Breast epithelium (tissue), 4 donors: Measurements from ENCODE around the gene ACAT1. TPM values are rescaled to one million over a fixed set of nuclear protein-coding genes. Genes with fewer than 3 reads are reported as not detected.
"Not testable (repeated sequence)": the region's sequence is repeated elsewhere in the genome, so short reads cannot be mapped to it uniquely, and the experiment has no call there.

ENCODE experiments used
- DNase-seq, 2 donors: peaks; one replicate each; pipeline ENCODE4 v3.0.0-alpha.2; 2019; ENCODE audit warnings: low spot score in 2 of 2
- H3K27ac ChIP-seq, 2 donors: fragments of 200-600 bp; sonication (generic) in 1 of 2; one replicate each; pipeline ENCODE4 v1.5.1; 2016 to 2019; ENCODE audit warnings: mild to moderate bottlenecking in 1 of 2
- H3K27me3 ChIP-seq, 2 donors: fragments of 200-600 bp; sonication (generic) in 1 of 2; one replicate each; pipeline versions ENCODE4 v1.5.1 to v1.6.0; 2017 to 2019; ENCODE audit warnings: control low read depth in 1 of 2, mild to moderate bottlenecking in 1 of 2
- H3K36me3 ChIP-seq: fragments of 200-600 bp; one replicate; pipeline ENCODE4 v1.5.1; 2019
- H3K4me1 ChIP-seq, 2 donors: fragments of 200-600 bp; sonication (generic); one replicate each; pipeline ENCODE4 v1.5.1; 2016 to 2019; ENCODE audit warnings: control low read depth in 1 of 2
- H3K4me3 ChIP-seq, 3 donors: fragments of 200-600 bp; sonication (generic); 1 replicate in 2 of 3; 2 replicates in 1 of 3; pipeline ENCODE4 v1.5.1; 2016 to 2019; ENCODE audit warnings: mild to moderate bottlenecking in 3 of 3, moderate library complexity in 2 of 3
- H3K9me3 ChIP-seq, 2 donors: fragments of 200-600 bp; sonication (generic) in 1 of 2; one replicate each; pipeline ENCODE4 v1.5.1; 2016 to 2019; ENCODE audit warnings: control low read depth in 1 of 2
- POLR2A ChIP-seq: fragments of 450-650 bp; IDR thresholded peaks from one replicate; pipeline ENCODE4 v1.6.1; 2016; ENCODE audit warnings: antibody characterized with exemption, mild to moderate bottlenecking, moderate library complexity
- POLR2AphosphoS5 ChIP-seq, 3 donors: sonication (generic); formaldehyde crosslinking; IDR thresholded peaks; one replicate each; pipeline ENCODE4 v1.6.1; 2017; ENCODE audit warnings: antibody characterized with exemption in 3 of 3
- intact Hi-C: fragments of 100-400 bp; cut with DNase I; formaldehyde crosslinking; loops from one replicate; pipeline ENCODE4 v1.15.1; 2023; ENCODE audit warnings: low total_unique reads
- total RNA-seq, 3 donors: library from RNA; depleted of rRNA; stranded (reverse); fragments of >200 nt; gene quantifications; one replicate each; pipeline ENCODE4 v1.1.0, GENCODE V29; 2016
- TF ChIP-seq, protein P1 (sequence below), 3 donors: fragments of 450-650 bp; IDR thresholded peaks; one replicate each; pipeline ENCODE4 v1.5.1; 2016 to 2017; ENCODE audit warnings: antibody characterized with exemption in 3 of 3, mild to moderate bottlenecking in 3 of 3, moderate library complexity in 3 of 3

The ACAT1 gene
- total RNA-seq, 3 donors from 2014 or later: 71.4 to 197 (median 77.7) TPM

DNA sequence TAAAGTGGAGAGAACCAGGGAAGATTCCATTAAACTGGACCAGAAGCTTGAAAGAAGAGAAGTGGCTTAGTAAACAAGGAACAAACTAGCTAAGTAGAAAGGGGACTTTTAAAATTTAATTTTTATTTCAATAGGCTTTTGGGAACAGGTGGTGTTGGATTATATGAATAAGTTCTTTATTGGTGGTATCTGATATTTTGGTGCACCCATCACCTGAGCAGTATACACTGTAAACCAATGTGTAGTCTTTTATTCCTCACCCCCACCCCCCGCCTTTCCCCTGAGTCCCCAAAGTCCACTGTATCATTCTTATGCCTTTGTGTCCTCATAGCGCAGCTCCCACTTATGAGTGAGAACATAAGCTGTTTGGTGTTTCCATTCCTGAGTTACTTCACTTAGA lies 7.4 kb downstream of the ACAT1 start:
- Histone ChIP-seq H3K9me3 (no peaks in the 10 kb centered on the region), H3K4me3 (no peak overlapping the region), H3K4me1 (no peaks in the 10 kb centered on the region), H3K36me3 (no peaks in the 10 kb centered on the region), H3K27ac (no peak overlapping the region), H3K27me3 (no peaks in the 10 kb centered on the region)
- intact Hi-C loops: no loop called here
- no peak for TF ChIP-seq POLR2A
- TF ChIP-seq, protein P1, sequence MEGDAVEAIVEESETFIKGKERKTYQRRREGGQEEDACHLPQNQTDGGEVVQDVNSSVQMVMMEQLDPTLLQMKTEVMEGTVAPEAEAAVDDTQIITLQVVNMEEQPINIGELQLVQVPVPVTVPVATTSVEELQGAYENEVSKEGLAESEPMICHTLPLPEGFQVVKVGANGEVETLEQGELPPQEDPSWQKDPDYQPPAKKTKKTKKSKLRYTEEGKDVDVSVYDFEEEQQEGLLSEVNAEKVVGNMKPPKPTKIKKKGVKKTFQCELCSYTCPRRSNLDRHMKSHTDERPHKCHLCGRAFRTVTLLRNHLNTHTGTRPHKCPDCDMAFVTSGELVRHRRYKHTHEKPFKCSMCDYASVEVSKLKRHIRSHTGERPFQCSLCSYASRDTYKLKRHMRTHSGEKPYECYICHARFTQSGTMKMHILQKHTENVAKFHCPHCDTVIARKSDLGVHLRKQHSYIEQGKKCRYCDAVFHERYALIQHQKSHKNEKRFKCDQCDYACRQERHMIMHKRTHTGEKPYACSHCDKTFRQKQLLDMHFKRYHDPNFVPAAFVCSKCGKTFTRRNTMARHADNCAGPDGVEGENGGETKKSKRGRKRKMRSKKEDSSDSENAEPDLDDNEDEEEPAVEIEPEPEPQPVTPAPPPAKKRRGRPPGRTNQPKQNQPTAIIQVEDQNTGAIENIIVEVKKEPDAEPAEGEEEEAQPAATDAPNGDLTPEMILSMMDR (IDR thresholded peaks at IDR 0.05): no peak
- no peak for TF ChIP-seq POLR2AphosphoS5 (IDR thresholded peaks at IDR 0.05)
- DNase-seq: no peak

DNA sequence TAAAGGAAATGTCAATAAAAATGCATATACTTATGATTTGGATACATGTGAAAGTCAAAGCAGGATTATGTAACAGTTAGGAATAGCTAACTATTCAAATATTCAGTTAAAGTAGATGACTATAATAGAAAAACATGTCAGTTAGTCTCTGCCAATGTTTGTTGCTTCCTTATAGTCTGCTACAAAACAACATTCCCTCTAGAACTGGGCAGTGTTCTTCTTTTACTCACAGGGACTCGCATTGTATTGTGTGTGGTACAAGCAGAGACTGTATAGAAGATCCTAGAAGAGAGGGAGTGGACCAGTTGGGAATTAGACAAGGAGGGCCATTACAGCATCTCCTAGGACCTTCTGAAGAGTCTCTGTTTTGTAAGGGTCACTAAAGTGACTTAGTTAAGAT lies 10.6 kb downstream of the ACAT1 start:
- Histone ChIP-seq H3K4me3 (no peak overlapping the region), H3K4me1 (no peaks in the 10 kb centered on the region), H3K36me3 (no peaks in the 10 kb centered on the region), H3K27ac (no peak overlapping the region), H3K27me3 (no peaks in the 10 kb centered on the region), H3K9me3 (no peaks in the 10 kb centered on the region)
- intact Hi-C loops: no loop called here
- DNase-seq: no peak
- TF ChIP-seq, protein P1 (IDR thresholded peaks at IDR 0.05): no peak
- TF ChIP-seq POLR2A (no peak), POLR2AphosphoS5 (IDR thresholded peaks at IDR 0.05) (no peak)

DNA sequence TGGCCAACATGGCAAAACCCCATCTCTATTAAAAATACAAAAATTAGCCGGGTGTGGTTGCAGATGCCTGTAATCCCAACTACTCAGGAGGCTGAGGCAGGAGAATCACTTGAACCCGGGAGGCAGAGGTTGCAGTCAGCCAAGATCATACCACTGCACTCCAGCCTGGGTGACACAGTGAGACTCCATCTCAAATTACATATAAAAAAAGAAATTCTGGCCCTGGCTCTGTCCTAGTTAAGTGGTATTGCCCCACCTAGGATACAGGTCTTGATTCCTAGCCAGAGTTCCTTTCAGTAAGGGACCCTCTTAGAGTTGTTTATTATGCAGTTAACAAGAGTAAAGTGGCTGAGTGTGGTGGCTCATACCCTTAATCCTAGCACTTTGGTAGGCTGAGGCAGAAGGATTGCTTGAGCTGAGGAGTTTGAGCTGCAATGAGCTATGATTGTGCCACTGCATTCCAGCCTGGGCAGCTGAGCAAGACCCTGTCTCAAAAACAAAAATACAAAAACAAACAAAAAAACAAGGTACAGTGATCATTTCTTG lies 11.7 kb downstream of the ACAT1 start:
- H3K4me1 ChIP-seq, H3K4me3 ChIP-seq, H3K27me3 ChIP-seq, intact Hi-C loops, DNase-seq, H3K9me3 ChIP-seq, H3K27ac ChIP-seq, H3K36me3 ChIP-seq: not testable (repeated sequence)

DNA sequence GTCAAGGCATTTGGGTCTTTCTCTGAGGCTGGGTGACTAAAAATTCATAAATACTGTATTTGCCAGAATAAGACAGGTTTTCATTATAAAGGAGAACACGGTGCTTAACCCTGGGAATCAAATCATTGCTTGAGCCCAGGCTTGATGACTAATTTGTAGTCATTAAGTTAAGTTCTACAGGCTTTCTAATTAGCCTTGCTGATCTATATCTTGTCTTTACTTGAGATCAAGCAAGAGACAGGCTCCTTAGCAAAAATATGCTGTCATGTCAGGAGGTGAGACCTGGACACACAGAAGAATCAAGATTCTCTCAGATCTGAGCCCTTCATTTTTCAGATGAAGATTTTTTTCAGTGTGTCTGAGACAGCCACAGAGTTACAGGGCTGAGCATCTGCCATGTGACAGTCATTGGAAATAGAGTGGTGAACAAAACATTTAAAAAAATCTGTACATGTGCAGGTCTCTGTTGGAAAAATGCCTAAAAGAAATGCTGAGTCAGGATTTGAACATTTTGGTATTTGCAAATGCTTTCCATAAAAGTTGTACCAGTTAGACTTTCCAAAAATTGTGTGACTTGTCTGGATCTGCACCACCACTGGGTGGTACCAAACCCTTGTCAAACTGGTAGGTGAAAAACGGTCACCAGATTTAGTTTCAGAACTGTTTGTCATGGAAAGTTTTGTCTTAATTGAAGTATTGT lies 14.6 kb downstream of the ACAT1 start:
- Histone ChIP-seq H3K9me3 (no peaks in the 10 kb centered on the region), H3K27ac (no peak overlapping the region), H3K4me1 (no peaks in the 10 kb centered on the region), H3K36me3 (no peaks in the 10 kb centered on the region), H3K4me3 (no peak overlapping the region), H3K27me3 (no peaks in the 10 kb centered on the region)
- DNase-seq: no peak
- intact Hi-C loops: no loop called here
- TF ChIP-seq POLR2A (no peak), POLR2AphosphoS5 (IDR thresholded peaks at IDR 0.05) (no peak)
- TF ChIP-seq, protein P1 (IDR thresholded peaks at IDR 0.05): no peak

DNA sequence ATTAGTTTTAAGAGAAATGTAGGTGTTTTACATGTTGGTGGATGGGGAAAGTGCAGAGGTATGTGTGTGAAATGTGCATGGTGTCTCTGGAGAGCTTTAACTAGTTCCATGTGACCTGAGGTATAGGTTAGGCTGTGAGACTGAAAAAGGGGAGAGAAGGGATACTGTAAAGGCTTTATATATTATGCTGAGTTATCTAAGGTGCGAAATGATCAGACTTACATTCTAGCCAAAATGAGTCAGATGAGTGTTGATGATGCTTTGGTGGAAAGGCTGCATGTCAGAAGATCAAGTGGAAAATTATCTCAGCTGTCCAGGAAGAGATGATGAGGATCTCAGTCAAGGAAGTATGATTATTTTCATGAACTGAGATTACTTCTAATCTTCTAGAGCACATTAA lies 15.8 kb downstream of the ACAT1 start:
- H3K36me3 ChIP-seq: no peaks in the 10 kb centered on the region
- no peak overlapping the region for H3K27ac ChIP-seq
- no peaks in the 10 kb centered on the region for H3K4me1 ChIP-seq
- no peaks in the 10 kb centered on the region for H3K9me3 ChIP-seq
- H3K27me3 ChIP-seq: no peaks in the 10 kb centered on the region
- intact Hi-C loops: no loop called here
- H3K4me3 ChIP-seq: no peak overlapping the region
- TF ChIP-seq POLR2AphosphoS5 (IDR thresholded peaks at IDR 0.05): no peak
- no peak for TF ChIP-seq POLR2A
- TF ChIP-seq, protein P1 (IDR thresholded peaks at IDR 0.05): no peak
- DNase-seq: no peak
